Fibroblast of lung (primary cell): ENCODE results near the gene PHB1. TPM values are rescaled to one million over a fixed set of nuclear protein-coding genes. Genes with fewer than 3 reads are reported as not detected.
"Not testable (repeated sequence)": the region's sequence is repeated elsewhere in the genome, so short reads cannot be mapped to it uniquely, and the experiment has no call there.

Experiments
- DNase-seq, 2 donors: peaks; one replicate each; pipeline versions ENCODE4 v3.0.0 to v3.0.0-alpha.2; 2010; ENCODE audit warnings: low read depth in 2 of 2
- H2AFZ ChIP-seq: 2 replicates; pipeline ENCODE4 v1.5.1; 2012; ENCODE audit warnings: low read length, control low read depth, inconsistent platforms
- H3K27ac ChIP-seq: 2 replicates; pipeline ENCODE4 v1.5.1; 2011; ENCODE audit warnings: low read length, control low read depth; ENCODE audit not compliant: insufficient read depth
- H3K27me3 ChIP-seq: 2 replicates; pipeline ENCODE4 v1.5.1; 2011; ENCODE audit warnings: mild to moderate bottlenecking, low read length; ENCODE audit not compliant: control insufficient read depth, insufficient read depth
- H3K36me3 ChIP-seq: 2 replicates; pipeline ENCODE4 v1.5.1; 2011; ENCODE audit warnings: low read length; ENCODE audit not compliant: control insufficient read depth, insufficient read depth
- H3K4me1 ChIP-seq: 2 replicates; pipeline ENCODE4 v1.5.1; 2011; ENCODE audit warnings: low read length; ENCODE audit not compliant: control insufficient read depth, insufficient read depth; ENCODE audit errors: extremely low read depth
- H3K4me2 ChIP-seq: 2 replicates; pipeline ENCODE4 v1.5.1; 2011; ENCODE audit warnings: low read length, control low read depth; ENCODE audit not compliant: insufficient read depth; ENCODE audit errors: extremely low read depth
- H3K4me3 ChIP-seq, 4 experiments: fragments of 200-600 bp in 1 of 4; sonication (generic) in 1 of 4; replicated peaks in 1 of 4; 2 replicates each; pipeline ENCODE4 v1.5.1; 2011 to 2016; ENCODE audit warnings: low read length in 4 of 4, low read depth in 3 of 4, mild to moderate bottlenecking in 3 of 4, control low read depth in 2 of 4, inconsistent platforms in 1 of 4, mixed read lengths in 1 of 4; ENCODE audit not compliant: insufficient read depth in 1 of 4; ENCODE audit errors: control extremely low read depth in 1 of 4
- H3K79me2 ChIP-seq: 2 replicates; pipeline ENCODE4 v1.5.1; 2012; ENCODE audit warnings: mild to moderate bottlenecking, low read length, inconsistent platforms; ENCODE audit not compliant: control insufficient read depth, insufficient read depth
- H3K9ac ChIP-seq: 2 replicates; pipeline ENCODE4 v1.5.1; 2011; ENCODE audit warnings: mild to moderate bottlenecking, low read length, control low read depth; ENCODE audit not compliant: insufficient read depth
- H3K9me3 ChIP-seq: 2 replicates; pipeline ENCODE4 v1.5.1; 2012; ENCODE audit warnings: low read depth, low read length; ENCODE audit not compliant: control insufficient read depth, insufficient read depth
- H4K20me1 ChIP-seq: 2 replicates; pipeline ENCODE4 v1.5.1; 2011; ENCODE audit warnings: low read length; ENCODE audit not compliant: control insufficient read depth, insufficient read depth; ENCODE audit errors: extremely low read depth
- CTCF ChIP-seq, 2 donors: IDR thresholded peaks in 1 of 2; conservative IDR thresholded peaks in 1 of 2; 1 replicate in 1 of 2; 2 replicates in 1 of 2; pipeline ENCODE4 v1.5.1; 2011 to 2012; ENCODE audit warnings: low read length in 2 of 2, control low read depth in 1 of 2, inconsistent platforms in 1 of 2, low read depth in 1 of 2, mild to moderate bottlenecking in 1 of 2
- EZH2 ChIP-seq: IDR thresholded peaks from 2 replicates; pipeline ENCODE4 v1.5.1; 2012; ENCODE audit warnings: low read length, control low read depth, mild to moderate bottlenecking; ENCODE audit errors: missing control alignments
- polyA plus RNA-seq, 2 donors: library from polyadenylated mRNA; depleted of rRNA in 1 of 2; stranded (reverse) in 1 of 2; unstranded in 1 of 2; fragments of >200 nt; gene quantifications; 2 replicates each; pipeline ENCODE4 v1.2.1, GENCODE V29; 2011 to 2012; ENCODE audit warnings: missing spikeins in 1 of 2
- total RNA-seq: library from RNA; depleted of rRNA; stranded (reverse); fragments of >200 nt; gene quantifications from 2 replicates; pipeline ENCODE4 v1.2.1, GENCODE V29; 2014

PHB1 gene
- total and polyA plus RNA-seq, 2 donors (not counting 1 experiment from before 2014, with no cell fraction given), result 99.6 to 163 TPM

- Histone ChIP-seq H4K20me1 (no peaks in the 10 kb centered on the region), H3K9ac (no peak overlapping the region), H3K4me3 (no peak overlapping the region), H2AFZ (no peak overlapping the region), H3K9me3 (no peaks in the 10 kb centered on the region), H3K27ac (no peak overlapping the region), H3K4me1 (peaks cover 2% of the 10 kb centered on the region), H3K4me2 (no peak overlapping the region), H3K27me3 (peaks cover 3% of the 10 kb centered on the region), H3K36me3 (no peaks in the 10 kb centered on the region), H3K79me2 (no peaks in the 10 kb centered on the region)
- no peak for TF ChIP-seq CTCF (conservative IDR thresholded peaks at IDR 0.05 in 1 of 2, IDR thresholded peaks at IDR 0.05 in 1 of 2; ENCODE audit: low read depth in 1 of 2, low read length in 2 of 2)
- no peak for DNase-seq
Observed at GRCh38 chr17:49393491-49394255, 21.0 kb downstream of the PHB1 start.

- DNase-seq, result no peak
- Histone ChIP-seq H3K36me3 (no peaks in the 10 kb centered on the region), H3K4me2 (no peak overlapping the region), H2AFZ (peak overlapping the region; percentile 62), H3K9me3 (no peaks in the 10 kb centered on the region), H3K9ac (no peak overlapping the region), H3K27me3 (no peaks in the 10 kb centered on the region), H4K20me1 (no peaks in the 10 kb centered on the region), H3K79me2 (no peaks in the 10 kb centered on the region), H3K27ac (no peak overlapping the region), H3K4me3 (no peak overlapping the region), H3K4me1 (peaks cover 2% of the 10 kb centered on the region)
- TF ChIP-seq EZH2, result no peak
- no peak for TF ChIP-seq CTCF (conservative IDR thresholded peaks at IDR 0.05 in 1 of 2, IDR thresholded peaks at IDR 0.05 in 1 of 2; ENCODE audit: low read depth in 1 of 2, low read length in 2 of 2)
Observed at GRCh38 chr17:49390548-49391324, 23.9 kb downstream of the PHB1 start.

GRCh38 chr17:49389514-49390347 is 25.0 kb downstream of the PHB1 start:
- H3K36me3 ChIP-seq, H3K9me3 ChIP-seq, H3K79me2 ChIP-seq, H3K9ac ChIP-seq, H3K4me2 ChIP-seq, H2AFZ ChIP-seq, H3K4me1 ChIP-seq, H4K20me1 ChIP-seq, H3K27me3 ChIP-seq, H3K27ac ChIP-seq, H3K4me3 ChIP-seq: not testable (repeated sequence)
- DNase-seq, result peak; percentile 14 to 70
